Activated naive CD8-positive, alpha-beta T cell treated with anti-CD3 and anti-CD28 coated beads, Interleukin-2, amount 50 U/mL, for 24 hours (primary cell): Measurements from ENCODE around the gene OAT.
A peak's percentile ranks its signal among the peaks of the same experiment; 100 is the strongest.

Experiments
- ATAC-seq: fragments of 150-1000 bp; cut with Tn5 transposase; one replicate; pipeline ENCODE4 v1.10.0; 2021
- DNase-seq: peaks from one replicate; pipeline ENCODE4 v3.0.0; 2021
- H3K27ac Mint-ChIP-seq: one replicate; pipeline ENCODE4 v1.8.0; 2021; ENCODE audit warnings: mild to moderate bottlenecking, mixed read lengths
- H3K27me3 Mint-ChIP-seq: one replicate; pipeline ENCODE4 v1.8.0; 2021; ENCODE audit warnings: mixed read lengths
- H3K36me3 Mint-ChIP-seq: one replicate; pipeline ENCODE4 v1.8.0; 2021; ENCODE audit warnings: low read depth, mixed read lengths
- H3K4me1 Mint-ChIP-seq: one replicate; pipeline ENCODE4 v1.8.0; 2021; ENCODE audit warnings: mixed read lengths
- H3K4me3 Mint-ChIP-seq: one replicate; pipeline ENCODE4 v1.8.0; 2021; ENCODE audit warnings: mild to moderate bottlenecking, moderate library complexity, mixed read lengths
- H3K9me3 Mint-ChIP-seq: one replicate; pipeline ENCODE4 v1.8.0; 2021; ENCODE audit warnings: mixed read lengths

The OAT gene

GRCh38 chr10:124367936-124368335 lies 50.8 kb downstream of the OAT start:
- no peak overlapping the region for H3K27ac Mint-ChIP-seq
- no peak for DNase-seq
- no peaks in the 10 kb centered on the region for H3K9me3 Mint-ChIP-seq
- H3K4me1 Mint-ChIP-seq, result peaks cover 2% of the 10 kb centered on the region
- no peak for ATAC-seq
- H3K27me3 Mint-ChIP-seq, result peaks cover 3% of the 10 kb centered on the region
- H3K4me3 Mint-ChIP-seq, result no peak overlapping the region
- H3K36me3 Mint-ChIP-seq, result no peaks in the 10 kb centered on the region

- peaks cover 3% of the 10 kb centered on the region for H3K27me3 Mint-ChIP-seq
- no peak for DNase-seq
- H3K36me3 Mint-ChIP-seq, result no peaks in the 10 kb centered on the region
- no peaks in the 10 kb centered on the region for H3K9me3 Mint-ChIP-seq
- H3K4me3 Mint-ChIP-seq, result no peak overlapping the region
- H3K4me1 Mint-ChIP-seq, result peaks cover 2% of the 10 kb centered on the region
- H3K27ac Mint-ChIP-seq, result no peak overlapping the region
- ATAC-seq, result no peak
Observed at GRCh38 chr10:124367414-124367813, 51.3 kb downstream of the OAT start.

GRCh38 chr10:124366825-124367224 lies 51.9 kb downstream of the OAT start:
- peaks cover 3% of the 10 kb centered on the region for H3K27me3 Mint-ChIP-seq
- no peaks in the 10 kb centered on the region for H3K9me3 Mint-ChIP-seq
- H3K4me3 Mint-ChIP-seq, result no peak overlapping the region
- no peaks in the 10 kb centered on the region for H3K36me3 Mint-ChIP-seq
- no peak for ATAC-seq
- H3K27ac Mint-ChIP-seq, result no peak overlapping the region
- no peak for DNase-seq
- peaks cover 2% of the 10 kb centered on the region for H3K4me1 Mint-ChIP-seq

- H3K36me3 Mint-ChIP-seq, result no peaks in the 10 kb centered on the region
- H3K27ac Mint-ChIP-seq, result no peak overlapping the region
- H3K4me1 Mint-ChIP-seq, result peaks cover 2% of the 10 kb centered on the region
- H3K4me3 Mint-ChIP-seq, result no peak overlapping the region
- ATAC-seq (no peak), DNase-seq (no peak)
- H3K9me3 Mint-ChIP-seq, result no peaks in the 10 kb centered on the region
- H3K27me3 Mint-ChIP-seq, result peaks cover 3% of the 10 kb centered on the region
Observed at GRCh38 chr10:124366343-124366742, 52.4 kb downstream of the OAT start.

GRCh38 chr10:124364674-124365073 lies 54.0 kb downstream of the OAT start:
- no peak overlapping the region for H3K4me3 Mint-ChIP-seq
- no peaks in the 10 kb centered on the region for H3K27me3 Mint-ChIP-seq
- no peaks in the 10 kb centered on the region for H3K36me3 Mint-ChIP-seq
- H3K4me1 Mint-ChIP-seq, result peaks cover 2% of the 10 kb centered on the region
- DNase-seq, result no peak
- H3K27ac Mint-ChIP-seq, result no peak overlapping the region
- no peaks in the 10 kb centered on the region for H3K9me3 Mint-ChIP-seq
- ATAC-seq, result no peak

GRCh38 chr10:124362568-124362967 lies 56.2 kb downstream of the OAT start:
- H3K27ac Mint-ChIP-seq, result no peak overlapping the region
- H3K36me3 Mint-ChIP-seq, result no peaks in the 10 kb centered on the region
- no peak overlapping the region for H3K4me3 Mint-ChIP-seq
- DNase-seq, result no peak
- no peaks in the 10 kb centered on the region for H3K27me3 Mint-ChIP-seq
- ATAC-seq, result no peak
- H3K4me1 Mint-ChIP-seq, result peaks cover 2% of the 10 kb centered on the region
- peaks cover 7% of the 10 kb centered on the region for H3K9me3 Mint-ChIP-seq

GRCh38 chr10:124359336-124359832 lies 59.3 kb downstream of the OAT start:
- Mint-ChIP-seq H3K36me3 (no peaks in the 10 kb centered on the region), H3K27me3 (no peaks in the 10 kb centered on the region), H3K4me1 (peaks cover 7% of the 10 kb centered on the region), H3K9me3 (peaks cover 7% of the 10 kb centered on the region), H3K27ac (no peak overlapping the region), H3K4me3 (no peak overlapping the region)
- DNase-seq (no peak), ATAC-seq (no peak)

- no peaks in the 10 kb centered on the region for H3K36me3 Mint-ChIP-seq
- DNase-seq (no peak), ATAC-seq (no peak)
- no peak overlapping the region for H3K27ac Mint-ChIP-seq
- H3K9me3 Mint-ChIP-seq, result peaks cover 7% of the 10 kb centered on the region
- H3K27me3 Mint-ChIP-seq, result no peaks in the 10 kb centered on the region
- peaks cover 7% of the 10 kb centered on the region for H3K4me1 Mint-ChIP-seq
- H3K4me3 Mint-ChIP-seq, result no peak overlapping the region
Observed at GRCh38 chr10:124357561-124357885, 61.2 kb downstream of the OAT start.

GRCh38 chr10:124356701-124357560 lies 61.8 kb downstream of the OAT start:
- DNase-seq (no peak), ATAC-seq (no peak)
- no peak overlapping the region for H3K4me3 Mint-ChIP-seq
- no peaks in the 10 kb centered on the region for H3K27me3 Mint-ChIP-seq
- no peaks in the 10 kb centered on the region for H3K36me3 Mint-ChIP-seq
- H3K4me1 Mint-ChIP-seq, result peaks cover 7% of the 10 kb centered on the region
- H3K27ac Mint-ChIP-seq, result no peak overlapping the region
- H3K9me3 Mint-ChIP-seq, result peaks cover 7% of the 10 kb centered on the region

- H3K4me3 Mint-ChIP-seq, result peak overlapping the region; percentile 77
- peak; percentile 46 for DNase-seq
- no peaks in the 10 kb centered on the region for H3K36me3 Mint-ChIP-seq
- H3K9me3 Mint-ChIP-seq, result peaks cover 7% of the 10 kb centered on the region
- H3K27me3 Mint-ChIP-seq, result no peaks in the 10 kb centered on the region
- peak overlapping the region; percentile 74 for H3K27ac Mint-ChIP-seq
- ATAC-seq, result peak; percentile 88
- peaks cover 7% of the 10 kb centered on the region for H3K4me1 Mint-ChIP-seq
Observed at GRCh38 chr10:124354411-124355382, 64.0 kb downstream of the OAT start.

- Mint-ChIP-seq H3K4me1 (peaks cover 7% of the 10 kb centered on the region), H3K36me3 (no peaks in the 10 kb centered on the region), H3K4me3 (peak overlapping the region; percentile 11), H3K27me3 (no peaks in the 10 kb centered on the region), H3K9me3 (peaks cover 3% of the 10 kb centered on the region), H3K27ac (no peak overlapping the region)
- DNase-seq (no peak), ATAC-seq (no peak)
Observed at GRCh38 chr10:124353896-124354295, 64.8 kb downstream of the OAT start.

- no peak overlapping the region for H3K4me3 Mint-ChIP-seq
- ATAC-seq (no peak), DNase-seq (no peak)
- H3K27ac Mint-ChIP-seq, result no peak overlapping the region
- no peaks in the 10 kb centered on the region for H3K9me3 Mint-ChIP-seq
- no peaks in the 10 kb centered on the region for H3K27me3 Mint-ChIP-seq
- H3K36me3 Mint-ChIP-seq, result no peaks in the 10 kb centered on the region
- peaks cover 7% of the 10 kb centered on the region for H3K4me1 Mint-ChIP-seq
Observed at GRCh38 chr10:124353091-124353815, 65.5 kb downstream of the OAT start.

- ATAC-seq (no peak), DNase-seq (no peak)
- H3K4me3 Mint-ChIP-seq, result no peak overlapping the region
- no peaks in the 10 kb centered on the region for H3K27me3 Mint-ChIP-seq
- peaks cover 7% of the 10 kb centered on the region for H3K4me1 Mint-ChIP-seq
- no peaks in the 10 kb centered on the region for H3K36me3 Mint-ChIP-seq
- no peak overlapping the region for H3K27ac Mint-ChIP-seq
- no peaks in the 10 kb centered on the region for H3K9me3 Mint-ChIP-seq
Observed at GRCh38 chr10:124351481-124352220, 67.1 kb downstream of the OAT start.

GRCh38 chr10:124350806-124351205 lies 67.9 kb downstream of the OAT start:
- no peak for ATAC-seq
- DNase-seq, result no peak
- Mint-ChIP-seq H3K4me3 (no peak overlapping the region), H3K4me1 (peaks cover 7% of the 10 kb centered on the region), H3K9me3 (no peaks in the 10 kb centered on the region), H3K27me3 (no peaks in the 10 kb centered on the region), H3K27ac (no peak overlapping the region), H3K36me3 (no peaks in the 10 kb centered on the region)
